Tibial nerve (tissue), 4 donors: ENCODE measurements around the gene SPZ1.

Experiments used
- CTCF ChIP-seq, 5 experiments: fragments of 200-600 bp in 3 of 5; fragments of 450-650 bp in 2 of 5; sonication (generic) in 3 of 5; IDR thresholded peaks; one replicate each; pipeline ENCODE4 v1.5.1; 2016 to 2019; ENCODE audit warnings: antibody characterized with exemption in 5 of 5, mild to moderate bottlenecking in 3 of 5, moderate library complexity in 2 of 5
- EP300 ChIP-seq, 2 donors: sonication (generic); formaldehyde crosslinking; IDR thresholded peaks; one replicate each; pipeline ENCODE4 v1.6.1; 2017; ENCODE audit warnings: antibody characterized with exemption in 2 of 2, mild to moderate bottlenecking in 1 of 2

GRCh38 chr5:80296121-80296520 is 23.7 kb upstream of the SPZ1 start:
- TF ChIP-seq CTCF (IDR thresholded peaks at IDR 0.05) (no peak), EP300 (IDR thresholded peaks at IDR 0.05) (no peak)
